Esophagus mucosa (tissue), 1 donor: ENCODE measurements around the gene SIX3. TPM values are rescaled to one million over a fixed set of nuclear protein-coding genes. Genes with fewer than 3 reads are reported as not detected.
A peak's percentile ranks its signal among the peaks of the same experiment; 100 is the strongest.

Source experiments
- ATAC-seq: fragments of 200-7000 bp; cut with Tn5 transposase; one replicate; pipeline ENCODE4 v1.9.1; 2020
- total RNA-seq: library from RNA; stranded (reverse); gene quantifications from one replicate; pipeline ENCODE4 v1.2.4, GENCODE V29; 2023
- donor health status: DM: yes; HTN: yes; CAD: no.

Gene SIX3
- total RNA-seq, result not detected

DNA sequence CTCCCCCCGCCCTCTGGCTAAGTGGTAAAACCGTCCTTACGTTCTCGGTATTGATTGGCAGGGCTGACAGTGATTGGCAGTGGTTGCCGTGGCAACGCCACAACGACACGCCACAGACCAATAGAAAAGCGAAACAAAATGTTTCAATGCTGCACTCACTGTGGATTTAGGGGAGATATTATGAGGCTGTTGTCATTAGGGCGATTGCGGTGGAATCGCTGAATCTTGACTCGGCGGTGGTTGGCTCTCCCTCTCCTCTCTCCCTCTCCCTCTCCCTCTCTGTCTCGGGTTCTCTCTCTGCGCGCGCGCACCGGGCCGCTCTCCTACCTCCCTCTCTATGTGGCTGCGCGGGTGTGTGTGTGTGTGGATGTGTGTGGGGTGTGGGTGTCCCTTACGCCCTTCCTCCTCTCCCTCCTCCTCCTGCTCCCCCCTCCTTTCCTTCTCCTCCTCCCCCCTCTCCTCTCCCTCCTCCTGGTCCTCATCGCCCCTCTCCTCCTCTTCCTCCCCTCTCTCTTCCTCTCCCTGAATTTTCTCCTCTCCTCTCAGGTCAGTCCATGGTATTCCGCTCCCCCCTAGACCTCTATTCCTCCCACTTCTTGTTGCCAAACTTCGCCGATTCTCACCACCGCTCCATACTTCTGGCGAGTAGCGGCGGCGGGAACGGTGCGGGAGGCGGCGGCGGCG is at the start of gene SIX3:
Gene SIX3, plus strand, starts transcription at position 152 of the 684 bp plus-strand sequence. Its CDS starts 403 bp downstream, at position 555.
- ATAC-seq, result no peak

- no peak for ATAC-seq
These were observed 47.4 kb upstream of the SIX3 start for GRCh38 chr2:44894058-44894457.

DNA sequence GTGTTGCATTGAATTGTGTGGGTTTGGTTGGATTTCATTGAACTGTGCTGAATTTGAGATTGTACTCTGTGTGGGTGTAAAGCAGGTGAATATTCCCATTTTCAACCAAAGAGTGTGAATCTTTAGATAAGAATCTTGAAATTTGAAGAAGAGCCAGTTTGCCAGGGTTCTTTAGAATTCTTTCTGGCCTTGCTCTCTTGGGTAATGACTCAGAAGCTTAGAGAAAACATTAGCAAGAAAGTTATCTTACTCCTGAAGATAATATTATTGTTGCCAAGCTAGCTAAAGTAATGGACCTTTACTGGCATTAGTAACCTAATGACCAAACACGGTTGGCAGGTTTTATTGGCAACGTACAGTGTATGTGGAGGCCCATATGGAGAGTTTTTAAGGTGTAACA is 46.4 kb upstream of the SIX3 start:
- no peak for ATAC-seq

GRCh38 chr2:44897406-44897805 is 44.1 kb upstream of the SIX3 start:
- ATAC-seq, result no peak

- no peak for ATAC-seq
These were observed 39.0 kb upstream of the SIX3 start for GRCh38 chr2:44902217-44903137.

DNA sequence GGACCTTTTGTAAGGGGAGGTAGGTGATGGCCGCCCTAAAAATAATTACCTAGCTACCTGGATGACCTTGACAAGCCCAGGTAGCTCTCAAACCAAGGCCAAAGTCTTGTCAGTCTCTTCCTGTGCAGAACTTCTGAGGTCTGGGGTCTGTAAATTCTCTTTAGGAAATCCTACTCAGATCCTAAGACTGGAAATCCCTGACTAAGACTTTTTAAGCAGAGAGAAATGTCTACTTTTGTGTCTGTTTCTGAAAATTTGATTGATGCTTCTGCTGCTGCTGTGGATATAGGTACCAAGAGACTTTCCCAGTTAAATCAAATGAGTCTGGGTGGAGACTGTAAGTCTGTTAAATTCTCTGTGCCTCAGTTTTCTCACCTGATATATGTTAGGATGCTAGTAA is 36.9 kb upstream of the SIX3 start:
- ATAC-seq, result no peak

GRCh38 chr2:44906972-44907371 is 34.5 kb upstream of the SIX3 start:
- no peak for ATAC-seq

GRCh38 chr2:44909831-44910230 is 31.7 kb upstream of the SIX3 start:
- ATAC-seq, result no peak

DNA sequence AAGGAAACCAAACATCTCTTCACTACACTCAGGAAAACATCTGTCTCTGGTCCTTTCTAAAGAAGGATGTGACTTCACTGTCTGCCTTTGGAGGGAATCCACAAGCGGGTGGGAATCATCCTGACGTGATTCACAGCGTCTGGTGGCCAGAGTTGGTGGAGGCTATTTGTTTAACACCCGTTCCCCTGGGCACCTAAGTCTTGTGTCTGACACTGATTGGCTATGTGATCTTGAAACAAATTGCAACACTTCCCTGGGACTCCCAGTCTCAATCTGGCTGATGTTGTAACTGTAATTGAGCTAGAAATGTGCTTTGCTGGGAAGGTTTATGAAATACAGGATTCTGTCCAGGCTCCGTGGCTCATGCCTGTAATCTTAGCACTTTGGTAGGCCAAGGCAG is 28.8 kb upstream of the SIX3 start:
- ATAC-seq, result no peak

DNA sequence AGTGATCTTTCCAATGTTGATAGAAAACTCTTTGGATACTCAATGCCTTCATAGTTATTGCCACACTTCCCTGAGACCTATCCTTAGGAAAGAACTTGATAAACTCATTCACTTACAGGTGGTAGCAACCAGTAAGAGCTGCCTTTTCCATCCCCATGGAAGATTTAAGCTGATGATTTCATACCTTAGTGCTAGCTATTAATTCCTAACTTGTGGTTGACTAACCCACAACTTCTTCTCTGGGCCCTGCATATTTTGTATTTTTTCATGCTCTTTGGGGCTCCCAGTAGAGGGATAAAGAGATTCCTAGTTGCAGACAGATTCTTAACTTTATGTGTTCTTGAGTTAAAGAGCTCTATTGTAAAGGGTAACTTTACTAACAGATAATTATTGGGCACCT is 25.2 kb upstream of the SIX3 start:
- no peak for ATAC-seq

DNA sequence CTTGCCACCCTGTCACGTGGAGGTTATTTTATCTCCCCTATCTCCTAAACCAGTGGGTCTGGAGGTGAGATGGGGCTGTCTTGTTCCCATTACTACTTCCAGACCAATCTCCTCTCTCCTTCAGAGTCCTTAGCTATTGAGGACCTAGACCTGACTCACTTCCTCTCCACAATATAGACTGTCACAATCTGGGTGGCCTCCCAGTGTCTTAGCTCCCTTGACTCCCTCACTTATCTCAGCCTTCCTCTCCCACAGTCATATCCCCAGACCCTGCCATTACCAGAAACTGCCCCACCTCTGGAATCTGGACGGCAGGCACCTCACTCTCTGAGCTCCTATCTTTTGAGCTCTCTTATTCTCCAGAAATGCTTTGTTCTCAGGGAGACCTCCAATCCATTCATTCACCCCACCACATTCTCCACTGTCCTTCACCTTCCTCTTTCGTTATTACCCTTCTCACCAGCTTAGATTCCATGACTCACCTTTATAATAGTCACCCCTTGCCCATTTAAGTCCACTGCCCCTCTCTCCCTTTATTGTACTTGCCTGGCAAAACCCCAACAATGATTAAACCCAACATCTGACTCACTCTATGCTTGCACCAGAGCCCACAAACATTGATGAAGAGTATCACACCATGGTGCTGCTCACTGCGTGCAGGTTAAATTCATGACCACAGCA is 23.3 kb upstream of the SIX3 start:
- ATAC-seq, result no peak

- ATAC-seq, result no peak
These were observed 20.8 kb upstream of the SIX3 start for GRCh38 chr2:44920751-44921150.

DNA sequence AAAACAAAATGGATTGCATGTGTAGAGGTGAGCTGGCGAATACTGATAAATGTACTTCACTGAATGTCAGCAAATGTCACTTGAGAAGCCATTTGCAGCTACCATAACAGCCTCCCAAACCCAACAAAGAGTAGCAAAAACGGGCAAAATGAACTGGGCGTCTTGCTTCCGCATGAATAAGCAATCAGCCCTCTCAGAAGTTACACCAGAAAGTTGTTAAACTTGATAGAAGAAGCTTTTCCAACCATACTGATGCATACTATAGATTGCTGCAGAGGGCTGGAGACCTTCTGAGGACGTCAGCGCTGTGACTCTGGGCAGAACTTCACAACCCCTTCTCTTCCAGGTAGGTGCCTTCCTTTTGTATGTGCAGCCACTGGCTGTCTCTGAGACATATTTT is 18.7 kb upstream of the SIX3 start:
- no peak for ATAC-seq

- no peak for ATAC-seq
These were observed 15.9 kb upstream of the SIX3 start for GRCh38 chr2:44925561-44926136.

- ATAC-seq, result no peak
These were observed 14.5 kb upstream of the SIX3 start for GRCh38 chr2:44926957-44927356.

GRCh38 chr2:44927985-44928482 is 13.5 kb upstream of the SIX3 start:
- ATAC-seq, result no peak

DNA sequence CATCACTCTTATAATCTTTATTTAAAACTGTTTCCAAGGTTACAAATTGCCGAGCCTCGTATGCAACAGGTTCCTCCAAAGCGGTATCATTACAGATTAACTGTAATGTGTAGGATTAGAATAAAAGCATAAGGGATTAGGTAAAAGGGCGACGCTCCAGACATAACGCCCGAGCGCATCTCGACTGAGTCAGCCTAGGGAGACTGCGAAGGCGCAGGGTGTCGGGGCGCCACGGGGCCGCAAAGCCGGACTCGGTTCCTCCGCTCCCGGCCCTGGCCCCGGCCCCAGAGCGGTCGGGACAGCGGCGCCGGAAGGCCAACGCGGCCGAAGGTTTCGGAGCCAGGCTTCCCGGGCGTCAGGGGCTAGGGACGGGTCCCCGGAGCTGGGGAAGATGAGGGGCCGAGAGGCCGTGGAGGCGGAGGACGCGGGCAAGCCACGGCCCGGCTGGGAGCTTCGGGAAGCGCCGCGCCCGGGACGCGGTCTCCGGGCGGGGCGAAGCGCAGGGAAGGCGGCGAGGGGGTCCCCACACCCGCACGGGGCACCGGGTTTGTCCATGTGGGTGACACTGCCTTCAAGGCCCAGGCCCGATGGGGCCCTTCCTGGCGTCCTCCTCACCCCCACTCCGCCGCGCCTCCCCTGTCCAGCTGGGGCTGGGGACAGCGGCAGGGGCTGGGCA is 12.9 kb upstream of the SIX3 start:
- peak; percentile 23 for ATAC-seq

- no peak for ATAC-seq
These were observed 12.3 kb upstream of the SIX3 start for GRCh38 chr2:44929159-44929734.

GRCh38 chr2:44929735-44930273 is 11.7 kb upstream of the SIX3 start:
- ATAC-seq, result no peak

DNA sequence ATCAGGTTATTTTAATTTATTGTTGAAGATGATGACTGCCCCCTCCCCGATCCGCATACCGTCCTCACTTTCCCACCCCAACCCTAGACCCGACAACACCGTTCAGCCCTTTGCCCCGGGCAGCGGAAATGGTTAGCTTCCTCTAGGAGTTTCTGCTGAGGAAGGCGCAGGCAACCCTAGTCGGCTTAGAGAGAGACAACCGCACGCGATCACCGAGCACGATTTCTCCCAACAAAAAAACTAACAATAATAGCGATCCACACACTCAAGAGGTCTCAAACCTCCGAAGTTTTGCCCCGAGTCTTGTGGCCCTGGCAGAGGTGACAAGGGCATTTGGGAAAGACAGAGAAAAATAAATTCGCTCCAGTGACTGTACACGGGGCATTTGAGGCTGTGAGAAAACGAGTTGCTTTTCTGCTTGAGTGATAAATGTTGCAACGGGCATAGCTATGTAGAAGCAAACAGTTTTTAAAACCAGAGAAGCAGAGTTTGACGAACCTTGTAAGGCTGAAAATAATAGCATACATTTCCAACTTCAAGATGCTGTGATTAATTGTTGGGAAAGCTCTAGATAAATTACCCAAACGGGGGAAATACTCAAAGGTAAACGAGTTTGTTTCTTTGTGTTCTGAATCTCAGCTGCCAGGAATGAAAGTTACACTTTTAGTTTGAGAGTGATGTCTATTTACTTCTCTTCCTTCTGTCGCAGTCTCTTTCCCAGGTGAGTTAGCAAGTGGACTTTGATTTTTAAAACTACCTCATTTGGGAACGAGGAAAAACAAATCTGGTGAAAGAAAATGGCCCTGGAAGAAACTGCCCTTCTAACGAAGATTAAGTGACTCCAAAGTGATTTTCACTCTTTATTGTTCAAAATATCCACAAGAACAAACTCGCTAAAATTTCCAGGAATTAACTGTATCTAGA is 11.0 kb upstream of the SIX3 start:
- ATAC-seq, result no peak
